Nephron (organoid): ENCODE results near the gene UBE3D.
A peak's percentile ranks its signal among the peaks of the same experiment; 100 is the strongest.
"Not testable (repeated sequence)": the region's sequence is repeated elsewhere in the genome, so short reads cannot be mapped to it uniquely, and the experiment has no call there.

Source experiments
- H3K27ac Mint-ChIP-seq, 3 experiments: 2 replicates each; pipeline ENCODE4 v1.8.0; 2020; ENCODE audit warnings: mixed read lengths in 3 of 3, mild to moderate bottlenecking in 2 of 3, moderate library complexity in 1 of 3
- H3K27me3 Mint-ChIP-seq: 2 replicates; pipeline ENCODE4 v1.8.0; 2021; ENCODE audit warnings: low read depth, mild to moderate bottlenecking, moderate library complexity, mixed read lengths
- H3K36me3 Mint-ChIP-seq: 2 replicates; pipeline ENCODE4 v1.8.0; 2020; ENCODE audit warnings: low read depth, mixed read lengths
- H3K4me1 Mint-ChIP-seq: 2 replicates; pipeline ENCODE4 v1.8.0; 2020; ENCODE audit warnings: mixed read lengths
- H3K4me3 Mint-ChIP-seq, 3 experiments: 2 replicates each; pipeline ENCODE4 v1.8.0; 2020; ENCODE audit warnings: mild to moderate bottlenecking in 3 of 3, mixed read lengths in 3 of 3, moderate library complexity in 2 of 3
- H3K9me3 Mint-ChIP-seq: 2 replicates; pipeline ENCODE4 v1.8.0; 2020; ENCODE audit warnings: mixed read lengths
- TF ChIP-seq, protein P1 (sequence below), 3 experiments: fragments of 200-600 bp; sonication (generic); IDR thresholded peaks; one replicate each; pipeline ENCODE4 v1.5.0; 2021; ENCODE audit warnings: antibody characterized with exemption in 3 of 3; ENCODE audit not compliant: unreplicated experiment in 3 of 3

Gene UBE3D

DNA sequence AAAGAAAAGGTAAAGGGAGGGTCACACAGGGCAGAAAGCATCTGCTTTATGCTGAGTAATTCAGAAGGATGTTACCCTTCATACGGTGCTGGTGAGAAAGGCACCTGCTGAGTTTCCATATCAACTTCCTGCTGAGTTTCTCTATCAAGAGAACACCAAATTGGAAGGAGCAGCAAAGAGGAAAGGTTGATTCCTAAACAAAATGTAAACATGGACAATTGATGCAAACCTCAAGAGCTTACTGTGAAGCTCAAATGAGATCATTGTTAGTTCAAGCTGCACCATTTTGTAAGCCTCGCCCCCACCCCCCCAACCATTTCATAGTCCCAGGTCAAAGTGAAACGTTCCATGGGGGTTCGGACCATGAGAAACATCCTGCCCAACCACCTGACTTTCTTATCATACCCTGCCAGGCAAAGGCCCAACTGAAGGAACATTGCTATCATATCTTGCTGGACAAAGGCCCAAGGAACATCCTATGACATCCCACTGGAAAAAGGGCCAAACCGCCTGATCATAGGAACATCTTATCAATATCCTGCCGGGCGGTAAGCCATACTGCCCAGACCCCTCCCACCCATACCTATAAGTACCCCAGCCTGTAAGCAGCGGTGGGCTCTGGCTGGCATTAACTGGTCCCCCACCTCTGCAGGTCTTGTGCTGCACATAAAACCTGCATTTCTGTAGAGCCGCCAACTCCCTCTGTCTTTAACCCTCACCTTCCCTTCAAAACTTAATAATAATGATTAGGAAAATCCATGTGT, 171.6 kb downstream of the UBE3D start:
- TF ChIP-seq, protein P1, sequence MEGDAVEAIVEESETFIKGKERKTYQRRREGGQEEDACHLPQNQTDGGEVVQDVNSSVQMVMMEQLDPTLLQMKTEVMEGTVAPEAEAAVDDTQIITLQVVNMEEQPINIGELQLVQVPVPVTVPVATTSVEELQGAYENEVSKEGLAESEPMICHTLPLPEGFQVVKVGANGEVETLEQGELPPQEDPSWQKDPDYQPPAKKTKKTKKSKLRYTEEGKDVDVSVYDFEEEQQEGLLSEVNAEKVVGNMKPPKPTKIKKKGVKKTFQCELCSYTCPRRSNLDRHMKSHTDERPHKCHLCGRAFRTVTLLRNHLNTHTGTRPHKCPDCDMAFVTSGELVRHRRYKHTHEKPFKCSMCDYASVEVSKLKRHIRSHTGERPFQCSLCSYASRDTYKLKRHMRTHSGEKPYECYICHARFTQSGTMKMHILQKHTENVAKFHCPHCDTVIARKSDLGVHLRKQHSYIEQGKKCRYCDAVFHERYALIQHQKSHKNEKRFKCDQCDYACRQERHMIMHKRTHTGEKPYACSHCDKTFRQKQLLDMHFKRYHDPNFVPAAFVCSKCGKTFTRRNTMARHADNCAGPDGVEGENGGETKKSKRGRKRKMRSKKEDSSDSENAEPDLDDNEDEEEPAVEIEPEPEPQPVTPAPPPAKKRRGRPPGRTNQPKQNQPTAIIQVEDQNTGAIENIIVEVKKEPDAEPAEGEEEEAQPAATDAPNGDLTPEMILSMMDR (IDR thresholded peaks at IDR 0.05; ENCODE audit: unreplicated experiment in 3 of 3): no peak
- Mint-ChIP-seq H3K4me1 (peaks cover 6% of the 10 kb centered on the region), H3K27me3 (no peaks in the 10 kb centered on the region), H3K36me3 (peaks cover 20% of the 10 kb centered on the region), H3K27ac (no peak overlapping the region), H3K4me3 (no peak overlapping the region), H3K9me3 (peaks cover 3% of the 10 kb centered on the region)

DNA sequence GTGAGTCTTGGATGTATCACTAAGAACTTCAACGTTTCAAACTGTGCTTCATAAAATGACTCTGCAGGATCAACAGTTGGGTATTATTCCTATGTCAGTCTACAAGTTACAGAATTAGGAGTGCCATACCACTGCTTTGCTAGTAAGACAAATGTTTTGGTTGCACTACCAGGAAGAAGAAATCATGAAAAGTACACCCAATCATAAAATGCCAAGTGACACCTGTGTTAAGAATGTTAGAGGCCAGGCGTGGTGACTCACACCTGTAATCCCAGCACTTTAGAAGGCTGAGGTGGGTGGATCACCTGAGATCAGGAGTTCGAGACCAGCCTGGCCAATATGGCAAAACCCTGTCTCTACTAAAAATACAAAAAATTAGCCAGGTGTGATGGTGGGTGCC, 174.1 kb downstream of the UBE3D start:
- not testable (repeated sequence) for H3K27ac Mint-ChIP-seq, H3K9me3 Mint-ChIP-seq, H3K4me1 Mint-ChIP-seq, H3K27me3 Mint-ChIP-seq, H3K4me3 Mint-ChIP-seq
- H3K36me3 Mint-ChIP-seq: peaks cover 20% of the 10 kb centered on the region

DNA sequence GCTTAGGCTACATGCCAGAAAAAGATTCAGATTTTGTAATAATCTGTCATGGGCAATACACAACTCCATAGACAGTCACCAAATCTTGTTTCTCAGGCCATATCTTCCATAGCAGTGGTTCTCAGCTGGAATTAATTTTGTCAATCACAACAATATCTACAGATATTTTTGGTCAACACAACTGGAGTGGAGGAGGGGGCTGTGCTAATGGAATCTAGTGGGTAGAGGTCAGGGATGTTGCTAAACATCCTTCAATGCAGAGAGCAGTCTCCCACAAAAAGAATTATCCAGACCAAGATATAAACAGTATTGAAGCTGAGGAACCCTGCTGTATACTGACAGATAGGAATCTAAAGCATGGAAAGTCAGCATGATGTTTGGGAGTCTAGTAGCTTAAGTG, 174.6 kb downstream of the UBE3D start:
- TF ChIP-seq, protein P1 (IDR thresholded peaks at IDR 0.05; ENCODE audit: unreplicated experiment in 3 of 3): no peak
- no peak overlapping the region for H3K27ac Mint-ChIP-seq
- H3K4me1 Mint-ChIP-seq: peaks cover 6% of the 10 kb centered on the region
- no peaks in the 10 kb centered on the region for H3K27me3 Mint-ChIP-seq
- no peaks in the 10 kb centered on the region for H3K9me3 Mint-ChIP-seq
- H3K36me3 Mint-ChIP-seq: peaks cover 20% of the 10 kb centered on the region
- no peak overlapping the region for H3K4me3 Mint-ChIP-seq

DNA sequence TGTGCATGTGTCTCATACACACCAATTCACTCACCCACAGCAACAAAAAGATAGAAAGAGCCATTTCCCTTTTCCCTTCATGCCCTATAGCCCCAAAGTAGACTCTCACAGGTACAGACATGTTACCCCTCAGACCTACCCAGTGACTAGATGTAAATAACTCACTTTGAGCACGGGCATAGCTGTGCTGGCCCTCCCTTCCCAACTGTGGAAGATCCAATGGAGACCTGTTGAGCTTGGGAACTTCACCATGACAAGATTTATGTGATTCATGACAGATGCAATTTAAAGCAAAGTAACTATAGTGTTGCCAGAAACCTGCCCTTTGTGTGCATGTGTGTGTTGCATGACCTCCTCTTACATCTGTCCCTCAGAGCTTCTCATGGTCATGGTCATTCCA, 175.4 kb downstream of the UBE3D start:
- H3K4me3 Mint-ChIP-seq: no peak overlapping the region
- peaks cover 20% of the 10 kb centered on the region for H3K36me3 Mint-ChIP-seq
- TF ChIP-seq, protein P1 (IDR thresholded peaks at IDR 0.05; ENCODE audit: unreplicated experiment in 3 of 3): no peak

DNA sequence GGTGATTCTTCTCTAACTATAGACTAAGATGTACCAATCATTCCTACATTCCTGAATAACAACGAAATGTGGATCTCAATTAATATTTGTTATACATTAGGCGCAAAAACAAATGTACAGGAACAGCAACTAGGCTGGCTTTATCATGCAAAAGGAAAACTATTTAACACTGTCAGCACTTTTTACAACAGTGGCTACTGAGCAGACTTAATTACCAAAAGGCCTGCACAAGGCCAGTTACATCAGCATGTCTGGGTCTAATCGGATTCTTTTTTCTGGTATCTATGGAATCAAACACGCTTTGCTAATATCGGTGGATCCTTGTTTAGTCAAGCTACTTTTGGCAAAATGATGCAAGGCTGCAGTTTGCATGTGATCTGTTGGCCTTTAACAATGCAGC, 176.5 kb downstream of the UBE3D start:
- H3K4me1 Mint-ChIP-seq: peaks cover 6% of the 10 kb centered on the region
- no peak overlapping the region for H3K4me3 Mint-ChIP-seq
- H3K27me3 Mint-ChIP-seq: no peaks in the 10 kb centered on the region
- H3K27ac Mint-ChIP-seq: no peak overlapping the region
- H3K9me3 Mint-ChIP-seq: no peaks in the 10 kb centered on the region
- TF ChIP-seq, protein P1 (IDR thresholded peaks at IDR 0.05; ENCODE audit: unreplicated experiment in 3 of 3): no peak
- peaks cover 16% of the 10 kb centered on the region for H3K36me3 Mint-ChIP-seq

More for the DNA sequence above, 175.4 kb downstream of the UBE3D start:
- Mint-ChIP-seq H3K9me3 (no peaks in the 10 kb centered on the region), H3K27me3 (no peaks in the 10 kb centered on the region), H3K4me1 (peaks cover 6% of the 10 kb centered on the region), H3K27ac (no peak overlapping the region)

DNA sequence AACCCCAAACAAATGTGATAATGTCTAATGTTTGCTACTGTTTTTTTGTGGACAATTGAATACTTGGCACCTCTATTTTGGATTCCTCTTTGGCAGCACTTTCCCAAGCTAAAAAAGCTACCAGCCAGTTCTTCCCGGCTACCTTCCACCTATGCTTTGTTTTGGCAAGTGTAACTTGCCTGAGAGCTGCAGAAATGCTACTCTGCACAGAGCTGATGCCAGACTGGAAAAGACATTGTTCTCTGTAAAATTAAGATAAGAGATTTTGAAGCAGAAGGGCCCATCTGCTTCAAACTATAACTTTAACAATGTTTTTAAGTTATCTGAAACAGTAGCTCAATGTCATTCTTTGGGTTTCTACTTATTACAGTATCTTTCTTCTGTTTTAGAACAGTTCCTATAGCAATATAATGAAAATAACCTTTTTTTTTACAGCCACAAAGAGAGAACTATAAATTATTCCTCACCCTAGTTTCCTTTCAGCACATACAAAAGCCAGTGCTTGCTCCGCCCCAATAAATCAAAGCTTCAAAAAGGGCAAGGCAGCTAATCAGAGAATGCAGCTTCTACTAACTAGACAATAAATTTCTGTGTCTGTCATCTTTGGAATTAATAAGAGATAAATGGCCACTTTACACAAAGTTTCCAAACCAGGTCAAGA, 183.1 kb downstream of the UBE3D start:
- peaks cover 32% of the 10 kb centered on the region for H3K4me1 Mint-ChIP-seq
- H3K27ac Mint-ChIP-seq: peak overlapping the region in 2 of 3 experiments; percentile 1 to 27
- H3K9me3 Mint-ChIP-seq: no peaks in the 10 kb centered on the region

More for the DNA sequence above, 183.1 kb downstream of the UBE3D start:
- H3K36me3 Mint-ChIP-seq: no peaks in the 10 kb centered on the region
- no peaks in the 10 kb centered on the region for H3K27me3 Mint-ChIP-seq
- H3K4me3 Mint-ChIP-seq: no peak overlapping the region
- TF ChIP-seq, protein P1 (IDR thresholded peaks at IDR 0.05; ENCODE audit: unreplicated experiment in 3 of 3): no peak
